H9 (cell line): ENCODE data around the gene TRNT1. TPM values are rescaled to one million over a fixed set of nuclear protein-coding genes. Genes with fewer than 3 reads are reported as not detected.

Experiments
- DNase-seq: peaks from one replicate; pipeline ENCODE4 v3.0.0-alpha.2; 2017
- H2AFZ ChIP-seq: one replicate; pipeline ENCODE4 v1.6.1; 2013; ENCODE audit warnings: mild to moderate bottlenecking, low read length, control low read depth, moderate library complexity
- H2AK5ac ChIP-seq: 2 replicates; pipeline ENCODE4 v1.6.1; 2013; ENCODE audit warnings: low read length, control low read depth, mixed read lengths; ENCODE audit not compliant: insufficient read length
- H2BK120ac ChIP-seq: one replicate; pipeline ENCODE4 v1.6.1; 2013; ENCODE audit warnings: low read depth, mild to moderate bottlenecking, low read length, control low read depth, inconsistent platforms; ENCODE audit not compliant: poor library complexity, severe bottlenecking
- H2BK12ac ChIP-seq: 2 replicates; pipeline ENCODE4 v1.6.1; 2013; ENCODE audit warnings: low read length, control low read depth, mixed read lengths, low read depth; ENCODE audit not compliant: insufficient read length
- H2BK15ac ChIP-seq: 2 replicates; pipeline ENCODE4 v1.6.1; 2013; ENCODE audit warnings: low read depth, low read length, control low read depth
- H2BK20ac ChIP-seq: one replicate; pipeline ENCODE4 v1.6.1; 2013; ENCODE audit warnings: low read depth, mild to moderate bottlenecking, low read length, control low read depth, inconsistent platforms; ENCODE audit not compliant: poor library complexity, severe bottlenecking
- H2BK5ac ChIP-seq: 2 replicates; pipeline ENCODE4 v1.6.1; 2013; ENCODE audit warnings: low read length, control low read depth, mixed read lengths; ENCODE audit not compliant: insufficient read length
- H3K14ac ChIP-seq: 2 replicates; pipeline ENCODE4 v1.6.1; 2013; ENCODE audit warnings: low read length, control low read depth; ENCODE audit not compliant: insufficient read depth
- H3K18ac ChIP-seq: 2 replicates; pipeline ENCODE4 v1.6.1; 2013; ENCODE audit warnings: low read depth, mild to moderate bottlenecking, mixed read lengths, low read length, control low read depth; ENCODE audit not compliant: insufficient read length
- H3K23ac ChIP-seq: 2 replicates; pipeline ENCODE4 v1.6.1; 2013; ENCODE audit warnings: low read length, control low read depth, mixed read lengths, low read depth; ENCODE audit not compliant: insufficient read length
- H3K23me2 ChIP-seq: 2 replicates; pipeline ENCODE4 v1.6.1; 2013; ENCODE audit warnings: low read depth, mild to moderate bottlenecking, mixed read lengths, low read length, control low read depth; ENCODE audit not compliant: insufficient read length, poor library complexity, severe bottlenecking
- H3K27ac ChIP-seq: 2 replicates; pipeline ENCODE4 v1.5.1; 2013; ENCODE audit warnings: low read length, control low read depth, mixed read lengths, low read depth; ENCODE audit not compliant: insufficient read length
- H3K27me3 ChIP-seq: 2 replicates; pipeline ENCODE4 v1.6.1; 2013; ENCODE audit warnings: low read length, control low read depth, inconsistent platforms; ENCODE audit not compliant: insufficient read depth
- H3K4ac ChIP-seq: 2 replicates; pipeline ENCODE4 v1.6.1; 2013; ENCODE audit warnings: low read depth, mild to moderate bottlenecking, control low read depth, inconsistent platforms, low read length, moderate library complexity
- H3K4me1 ChIP-seq: 2 replicates; pipeline ENCODE4 v1.6.1; 2013; ENCODE audit warnings: low read length, control low read depth, inconsistent platforms; ENCODE audit not compliant: insufficient read depth
- H3K4me2 ChIP-seq: 2 replicates; pipeline ENCODE4 v1.6.1; 2013; ENCODE audit warnings: low read length, control low read depth, mixed read lengths; ENCODE audit not compliant: insufficient read length, insufficient read depth
- H3K56ac ChIP-seq: 2 replicates; pipeline ENCODE4 v1.6.1; 2013; ENCODE audit warnings: low read depth, mild to moderate bottlenecking, mixed read lengths, low read length, control low read depth; ENCODE audit not compliant: insufficient read length
- H3K79me1 ChIP-seq: 2 replicates; pipeline ENCODE4 v1.6.1; 2013; ENCODE audit warnings: low read depth, mild to moderate bottlenecking, moderate library complexity, low read length, control low read depth, inconsistent platforms; ENCODE audit not compliant: insufficient read depth, poor library complexity, severe bottlenecking
- H3K79me2 ChIP-seq: 2 replicates; pipeline ENCODE4 v1.6.1; 2013; ENCODE audit warnings: low read length, control low read depth, inconsistent platforms; ENCODE audit not compliant: insufficient read depth
- H3K9ac ChIP-seq: 2 replicates; pipeline ENCODE4 v1.6.1; 2013; ENCODE audit warnings: low read length, control low read depth, mixed read lengths; ENCODE audit not compliant: insufficient read length; ENCODE audit errors: extremely low read depth
- H3K9me3 ChIP-seq: one replicate; pipeline ENCODE4 v1.6.1; 2013; ENCODE audit warnings: low read depth, low read length, inconsistent platforms; ENCODE audit not compliant: control insufficient read depth
- H3T11ph ChIP-seq: one replicate; pipeline ENCODE4 v1.6.1; 2013; ENCODE audit warnings: mild to moderate bottlenecking, low read length, control low read depth, inconsistent platforms
- H4K20me1 ChIP-seq: one replicate; pipeline ENCODE4 v1.6.1; 2013; ENCODE audit not compliant: control insufficient read depth, insufficient read length, insufficient read depth
- H4K5ac ChIP-seq: 2 replicates; pipeline ENCODE4 v1.6.1; 2013; ENCODE audit warnings: low read depth, mild to moderate bottlenecking, mixed read lengths, low read length, control low read depth; ENCODE audit not compliant: insufficient read length
- H4K8ac ChIP-seq: replicated peaks from 2 replicates; pipeline ENCODE4 v1.6.1; 2013; ENCODE audit warnings: low read length, control low read depth, mixed read lengths, low read depth; ENCODE audit not compliant: insufficient read length
- H4K91ac ChIP-seq: 2 replicates; pipeline ENCODE4 v1.6.1; 2013; ENCODE audit warnings: low read depth, mild to moderate bottlenecking, moderate library complexity, mixed read lengths, low read length, control low read depth; ENCODE audit not compliant: insufficient read length
- H3K27ac Mint-ChIP-seq, 3 experiments: 2 replicates in 2 of 3; 3 replicates in 1 of 3; pipeline ENCODE4 v1.8.0; 2020 to 2021; ENCODE audit warnings: mixed read lengths in 3 of 3, mild to moderate bottlenecking in 1 of 3, moderate library complexity in 1 of 3
- H3K27me3 Mint-ChIP-seq: 2 replicates; pipeline ENCODE4 v1.8.0; 2021; ENCODE audit warnings: low read depth, mild to moderate bottlenecking, moderate library complexity, mixed read lengths
- H3K36me3 Mint-ChIP-seq, 3 experiments: 2 replicates in 2 of 3; 3 replicates in 1 of 3; pipeline ENCODE4 v1.8.0; 2020 to 2021; ENCODE audit warnings: low read depth in 3 of 3, mixed read lengths in 3 of 3; ENCODE audit not compliant: insufficient read depth in 1 of 3
- H3K4me1 Mint-ChIP-seq, 2 experiments: 2 replicates each; pipeline ENCODE4 v1.8.0; 2020; ENCODE audit warnings: mixed read lengths in 2 of 2
- H3K4me3 Mint-ChIP-seq, 2 experiments: 2 replicates in 1 of 2; 3 replicates in 1 of 2; pipeline ENCODE4 v1.8.0; 2020 to 2021; ENCODE audit warnings: mild to moderate bottlenecking in 2 of 2, mixed read lengths in 2 of 2, moderate library complexity in 1 of 2
- H3K9me3 Mint-ChIP-seq, 2 experiments: 2 replicates in 1 of 2; 3 replicates in 1 of 2; pipeline ENCODE4 v1.8.0; 2020; ENCODE audit warnings: mild to moderate bottlenecking in 2 of 2, mixed read lengths in 2 of 2, moderate library complexity in 1 of 2
- CTCF ChIP-seq: fragments of 200-600 bp; sonication (generic); conservative IDR thresholded peaks from 3 replicates; pipeline ENCODE4 v1.8.0; 2021; ENCODE audit warnings: antibody characterized with exemption, mild to moderate bottlenecking
- WGBS: extraction: QIAGEN DNeasy Blood & Tissue Kit; methylation state at CpG from one replicate; pipeline ENCODE4 v1.1.7; 2013; ENCODE audit warnings: missing lambda C conversion rate, low lambda C conversion rate, mixed read lengths; ENCODE audit not compliant: insufficient read length; ENCODE audit errors: extremely low coverage; 5-methylcytosine and 5-hydroxymethylcytosine counted together
- total RNA-seq: library from RNA; stranded (reverse); gene quantifications from 2 replicates; pipeline ENCODE4 v1.2.1, GENCODE V29; 2021

Gene TRNT1
- total RNA-seq, 1 experiment from 2014 or later, result 49.2 TPM

GRCh38 chr3:3165650-3166049, 38.9 kb downstream of the TRNT1 start:
- H3K4me1 Mint-ChIP-seq, result no peaks in the 10 kb centered on the region
- H3K4me1 ChIP-seq, result no peaks in the 10 kb centered on the region
- H3K4ac ChIP-seq, result no peak overlapping the region
- no peak overlapping the region for H3K23ac ChIP-seq
- H2AK5ac ChIP-seq, result no peak overlapping the region
- H2BK5ac ChIP-seq, result no peak overlapping the region
- TF ChIP-seq CTCF, result no peak
- DNase-seq, result no peak
- no peak overlapping the region for H2BK20ac ChIP-seq
- no peak overlapping the region for H2BK15ac ChIP-seq
- no peak overlapping the region for H4K5ac ChIP-seq
- H3K14ac ChIP-seq, result no peak overlapping the region
- H3T11ph ChIP-seq, result no peak overlapping the region
- WGBS, result no CpG with 5 or more reads among the region's 3 CpGs
- no peak overlapping the region for H3K27ac Mint-ChIP-seq
- no peak overlapping the region for H4K91ac ChIP-seq
- no peaks in the 10 kb centered on the region for H3K27me3 ChIP-seq
- H3K27ac ChIP-seq, result no peak overlapping the region
- no peak overlapping the region for H3K56ac ChIP-seq
- no peaks in the 10 kb centered on the region for H3K9me3 Mint-ChIP-seq
- H3K27me3 Mint-ChIP-seq, result no peaks in the 10 kb centered on the region
- no peak overlapping the region for H3K18ac ChIP-seq
- no peak overlapping the region for H2AFZ ChIP-seq
- no peak overlapping the region for H3K4me3 Mint-ChIP-seq
- H3K79me2 ChIP-seq, result no peaks in the 10 kb centered on the region
- H3K4me2 ChIP-seq, result no peak overlapping the region
- H3K79me1 ChIP-seq, result no peaks in the 10 kb centered on the region
- H4K20me1 ChIP-seq, result no peaks in the 10 kb centered on the region
- H3K23me2 ChIP-seq, result no peaks in the 10 kb centered on the region
- H2BK12ac ChIP-seq, result no peak overlapping the region
- no peak overlapping the region for H3K9ac ChIP-seq
- no peaks in the 10 kb centered on the region for H3K9me3 ChIP-seq
- no peak overlapping the region for H2BK120ac ChIP-seq
- no peak overlapping the region for H4K8ac ChIP-seq
- H3K36me3 Mint-ChIP-seq, result peaks cover 26 to 51% (median 44%) of the 10 kb centered on the region in 3 experiments
